ENCODE results near the gene FAM161B. TPM values are rescaled to one million over a fixed set of nuclear protein-coding genes. Genes with fewer than 3 reads are reported as not detected.

FAM161B gene
- total and polyA plus RNA-seq, 7 donors: 5.0 to 7.3 (median 6.1) TPM

DNA sequence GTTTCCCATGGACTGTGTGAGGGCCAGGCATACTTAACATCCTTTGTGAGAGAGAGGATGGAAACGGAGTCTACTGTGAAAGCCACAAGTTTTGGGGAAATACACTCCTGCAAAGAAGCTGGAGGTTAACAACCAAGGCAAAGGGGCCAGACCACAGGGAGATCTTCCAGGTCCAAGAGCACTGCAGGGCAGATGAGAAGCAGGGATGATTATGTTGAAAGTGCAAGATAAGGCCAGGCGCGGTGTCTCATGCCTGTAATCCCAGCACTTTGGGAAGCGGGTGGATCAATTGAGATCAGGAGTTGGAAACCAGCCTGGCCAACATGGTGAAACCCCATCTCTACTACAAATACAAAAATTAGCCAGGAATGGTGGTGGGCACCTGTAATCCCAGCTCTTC lies 15.3 kb upstream of the FAM161B start:
- 90 to 92% (median 90%) methylated on average over 4 of the region's 4 CpGs for WGBS, 3 donors
- TF ChIP-seq, protein P1, sequence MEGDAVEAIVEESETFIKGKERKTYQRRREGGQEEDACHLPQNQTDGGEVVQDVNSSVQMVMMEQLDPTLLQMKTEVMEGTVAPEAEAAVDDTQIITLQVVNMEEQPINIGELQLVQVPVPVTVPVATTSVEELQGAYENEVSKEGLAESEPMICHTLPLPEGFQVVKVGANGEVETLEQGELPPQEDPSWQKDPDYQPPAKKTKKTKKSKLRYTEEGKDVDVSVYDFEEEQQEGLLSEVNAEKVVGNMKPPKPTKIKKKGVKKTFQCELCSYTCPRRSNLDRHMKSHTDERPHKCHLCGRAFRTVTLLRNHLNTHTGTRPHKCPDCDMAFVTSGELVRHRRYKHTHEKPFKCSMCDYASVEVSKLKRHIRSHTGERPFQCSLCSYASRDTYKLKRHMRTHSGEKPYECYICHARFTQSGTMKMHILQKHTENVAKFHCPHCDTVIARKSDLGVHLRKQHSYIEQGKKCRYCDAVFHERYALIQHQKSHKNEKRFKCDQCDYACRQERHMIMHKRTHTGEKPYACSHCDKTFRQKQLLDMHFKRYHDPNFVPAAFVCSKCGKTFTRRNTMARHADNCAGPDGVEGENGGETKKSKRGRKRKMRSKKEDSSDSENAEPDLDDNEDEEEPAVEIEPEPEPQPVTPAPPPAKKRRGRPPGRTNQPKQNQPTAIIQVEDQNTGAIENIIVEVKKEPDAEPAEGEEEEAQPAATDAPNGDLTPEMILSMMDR (IDR thresholded peaks at IDR 0.05): no peak
- no peak overlapping the region for H3K27ac ChIP-seq
- no peaks in the 10 kb centered on the region for H3K4me1 ChIP-seq
- intact Hi-C loops (cut with DNase I): no loop called here
- no peak overlapping the region for H3K4me3 ChIP-seq
- DNase-seq: no peak
- ATAC-seq: no peak
- H3K9me3 ChIP-seq: no peaks in the 10 kb centered on the region
- H3K27me3 ChIP-seq (ENCODE audit: insufficient read depth in 3 of 3, low read length in 2 of 3): no peaks in the 10 kb centered on the region
- H3K36me3 ChIP-seq (ENCODE audit: insufficient read depth in 1 of 2, low read depth in 1 of 2): peaks cover 27 to 90% of the 10 kb centered on the region in 2 donors

DNA sequence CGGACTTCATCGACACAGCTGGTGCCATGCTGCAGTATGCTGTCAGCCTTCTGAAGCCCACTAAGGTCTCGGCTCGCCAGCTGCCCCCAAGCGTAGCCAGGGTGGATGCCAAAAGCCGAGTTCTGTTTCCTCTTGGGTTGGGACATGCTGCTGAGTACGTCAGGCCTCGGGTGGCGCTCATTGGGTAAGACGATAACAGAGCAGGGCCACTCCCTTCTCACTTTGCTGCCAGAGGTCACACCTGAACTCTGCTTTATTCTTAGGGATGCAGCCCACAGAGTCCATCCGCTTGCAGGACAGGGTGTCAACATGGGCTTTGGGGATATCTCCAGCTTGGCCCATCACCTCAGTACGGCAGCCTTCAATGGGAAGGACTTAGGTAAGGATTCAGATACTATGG lies 11.3 kb upstream of the FAM161B start:
- DNase-seq (no peak), ATAC-seq (no peak)
- Histone ChIP-seq H3K27me3 (ENCODE audit: insufficient read depth in 3 of 3, low read length in 2 of 3) (no peaks in the 10 kb centered on the region), H3K27ac (no peak overlapping the region), H3K4me3 (no peak overlapping the region), H3K9me3 (no peaks in the 10 kb centered on the region), H3K4me1 (peaks cover 22% of the 10 kb centered on the region), H3K36me3 (ENCODE audit: insufficient read depth in 1 of 2, low read depth in 1 of 2) (peaks cover 25 to 96% of the 10 kb centered on the region in 2 donors)
- TF ChIP-seq, protein P1 (IDR thresholded peaks at IDR 0.05): no peak
- intact Hi-C loops (cut with DNase I): no loop called here
- 74 to 82% (median 79%) methylated on average over 12 of the region's 12 CpGs for WGBS, 3 donors

DNA sequence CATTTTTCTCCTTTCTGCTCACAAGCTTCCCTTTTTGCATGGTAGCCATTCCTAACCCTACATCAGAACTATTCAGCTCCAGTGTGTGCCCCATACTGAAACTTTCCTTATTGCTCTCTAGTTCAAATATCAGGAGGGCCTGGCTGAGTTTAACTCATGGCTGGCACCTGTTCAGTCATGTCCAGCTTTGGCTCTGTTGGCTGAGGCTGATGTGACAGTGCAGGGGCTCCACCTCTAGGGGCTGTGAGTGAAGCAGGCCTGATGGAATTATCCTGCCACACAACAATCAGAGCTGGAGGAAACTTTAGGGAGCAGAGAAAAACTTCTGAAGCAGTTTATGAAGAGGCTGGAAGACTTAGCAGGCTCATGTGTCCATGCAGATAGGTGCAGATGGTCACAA lies 8.7 kb upstream of the FAM161B start:
- ATAC-seq: peak; percentile 70 to 84 (median 80)
- H3K27ac ChIP-seq: peak overlapping the region; percentile 65
- intact Hi-C loops (cut with DNase I): no loop called here

DNA sequence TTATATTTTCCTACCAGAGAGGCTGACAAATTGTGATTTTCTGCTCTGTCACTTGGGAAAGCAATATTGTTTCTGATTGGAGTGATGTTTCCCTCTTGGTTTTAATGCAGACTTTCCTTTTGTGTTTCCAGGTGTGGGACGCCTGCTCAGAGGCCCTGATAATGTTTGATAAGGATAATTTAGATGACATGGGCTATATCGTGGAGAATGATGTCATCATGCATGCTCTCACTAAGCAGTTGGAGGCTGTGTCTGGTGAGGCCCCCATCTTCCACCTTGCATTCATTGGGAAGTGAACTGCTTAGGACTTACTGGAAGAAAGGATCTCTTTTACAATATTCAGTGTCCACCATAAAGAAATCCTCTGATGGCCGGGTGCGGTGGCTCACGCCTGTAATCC lies 5.8 kb upstream of the FAM161B start:
- TF ChIP-seq, protein P1 (IDR thresholded peaks at IDR 0.05): no peak
- no peak overlapping the region for H3K27ac ChIP-seq
- peaks cover 28% of the 10 kb centered on the region for H3K4me1 ChIP-seq
- H3K4me3 ChIP-seq: no peak overlapping the region
- no peaks in the 10 kb centered on the region for H3K27me3 ChIP-seq (ENCODE audit: insufficient read depth in 3 of 3, low read length in 2 of 3)
- no peaks in the 10 kb centered on the region for H3K9me3 ChIP-seq
- DNase-seq (no peak), ATAC-seq (no peak)
- H3K36me3 ChIP-seq (ENCODE audit: insufficient read depth in 1 of 2, low read depth in 1 of 2): peaks cover 15 to 83% of the 10 kb centered on the region in 2 donors
- intact Hi-C loops (cut with DNase I): no loop called here
- WGBS, 3 donors: 80 to 87% (median 83%) methylated on average over 5 of the region's 5 CpGs

More for the DNA sequence above, 8.7 kb upstream of the FAM161B start:
- H3K27me3 ChIP-seq (ENCODE audit: insufficient read depth in 3 of 3, low read length in 2 of 3): no peaks in the 10 kb centered on the region
- peaks cover 22% of the 10 kb centered on the region for H3K4me1 ChIP-seq
- H3K36me3 ChIP-seq (ENCODE audit: insufficient read depth in 1 of 2, low read depth in 1 of 2): peaks cover 18 to 99% of the 10 kb centered on the region in 2 donors
- TF ChIP-seq, protein P1 (IDR thresholded peaks at IDR 0.05): no peak
- no peak overlapping the region for H3K4me3 ChIP-seq
- no peaks in the 10 kb centered on the region for H3K9me3 ChIP-seq
- no peak for DNase-seq

DNA sequence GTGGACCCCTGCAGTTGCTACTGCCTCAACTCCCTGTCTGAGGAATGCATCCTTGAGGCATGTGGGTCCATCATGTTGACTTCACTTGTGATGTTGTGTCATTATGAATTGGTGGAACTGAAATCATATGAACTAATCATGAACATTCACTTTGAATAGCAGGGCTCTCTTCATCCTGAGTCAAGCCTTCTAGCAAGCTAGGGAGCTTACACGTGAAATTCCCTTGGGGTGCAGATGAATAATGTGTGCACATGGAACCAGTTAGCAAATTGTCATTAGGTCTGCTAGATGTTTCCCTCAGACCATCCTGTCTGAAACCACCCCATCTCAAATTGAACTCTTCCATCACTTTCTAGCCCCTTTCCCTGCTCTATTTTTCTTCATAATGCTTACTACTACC lies 3.8 kb upstream of the FAM161B start:
- no peak for DNase-seq
- Histone ChIP-seq H3K36me3 (ENCODE audit: insufficient read depth in 1 of 2, low read depth in 1 of 2) (peaks cover 6 to 64% of the 10 kb centered on the region in 2 donors), H3K27ac (no peak overlapping the region), H3K4me3 (no peak overlapping the region), H3K9me3 (no peaks in the 10 kb centered on the region), H3K4me1 (peaks cover 16% of the 10 kb centered on the region), H3K27me3 (ENCODE audit: insufficient read depth in 3 of 3, low read length in 2 of 3) (no peaks in the 10 kb centered on the region)
- WGBS, 3 donors: 57 to 61% (median 57%) methylated on average over 1 of the region's 1 CpG
- intact Hi-C loops (cut with DNase I): no loop called here
- TF ChIP-seq, protein P1 (IDR thresholded peaks at IDR 0.05): no peak
- ATAC-seq: no peak
